Right lobe of liver (tissue), 6 donors: ENCODE results near the gene MEI1. TPM values are rescaled to one million over a fixed set of nuclear protein-coding genes. Genes with fewer than 3 reads are reported as not detected.

Source experiments
- ATAC-seq, 4 donors: fragments of 200-7000 bp; cut with Tn5 transposase; one replicate each; pipeline ENCODE4 v1.9.1; 2020; ENCODE audit warnings: mild to moderate bottlenecking in 4 of 4, moderate library complexity in 4 of 4
- DNase-seq, 3 donors: peaks; one replicate each; pipeline ENCODE4 v3.0.0-alpha.2; 2020
- H3K27ac ChIP-seq, 3 donors: fragments of 200-600 bp; one replicate each; pipeline ENCODE4 v1.8.0; 2022
- H3K27me3 ChIP-seq, 2 donors: fragments of 200-600 bp; one replicate each; pipeline ENCODE4 v1.8.0; 2022
- H3K36me3 ChIP-seq, 4 donors: fragments of 200-600 bp; sonication (generic) in 1 of 4; one replicate each; pipeline versions ENCODE4 v1.5.1 to v1.8.0; 2017 to 2022; ENCODE audit warnings: control low read depth in 1 of 4
- H3K4me1 ChIP-seq, 4 donors: fragments of 200-600 bp; sonication (generic) in 1 of 4; one replicate each; pipeline versions ENCODE4 v1.5.1 to v1.8.0; 2017 to 2022; ENCODE audit warnings: control low read depth in 1 of 4
- H3K4me3 ChIP-seq, 3 donors: fragments of 200-600 bp; one replicate each; pipeline ENCODE4 v1.8.0; 2022
- H3K9me3 ChIP-seq, 4 donors: fragments of 200-600 bp; sonication (generic) in 1 of 4; one replicate each; pipeline versions ENCODE4 v1.5.1 to v1.8.0; 2017 to 2022; ENCODE audit warnings: control low read depth in 1 of 4
- CTCF ChIP-seq, 4 donors: fragments of 200-600 bp in 3 of 4; fragments of 450-650 bp in 1 of 4; IDR thresholded peaks; one replicate each; pipeline versions ENCODE4 v1.5.1 to v1.8.0; 2016 to 2022; ENCODE audit warnings: antibody characterized with exemption in 4 of 4, mild to moderate bottlenecking in 2 of 4
- POLR2A ChIP-seq: fragments of 450-650 bp; IDR thresholded peaks from one replicate; pipeline ENCODE4 v1.6.1; 2017; ENCODE audit warnings: antibody characterized with exemption, mild to moderate bottlenecking
- WGBS: methylation state at CpG from one replicate; pipeline ENCODE4 v1.1.6; 2018; ENCODE audit warnings: low coverage, low lambda C conversion rate; ENCODE audit not compliant: insufficient coverage; ENCODE audit errors: missing lambda C conversion rate; 5-methylcytosine and 5-hydroxymethylcytosine counted together
- intact Hi-C, 2 donors: fragments of 100-400 bp; cut with DNase I; formaldehyde crosslinking; loops; one replicate each; pipeline versions ENCODE4 v1.11.2 to v1.14.1; 2022
- total RNA-seq, 6 experiments: library from RNA; depleted of rRNA in 2 of 6; stranded (reverse); fragments of >200 nt in 2 of 6; fragmentation: NEBNext Ultra II Directional in 3 of 6; extraction: Animal tissue kit (Norgen Biotek cat#: 25700) in 3 of 6; gene quantifications; one replicate each; pipeline versions ENCODE4 v1.1.0 to v1.2.4, GENCODE V29; 2016 to 2023
- donor health status: DM: no; HTN: yes; CAD: no.
- donor health status: DM: no; HTN: no; CAD: no.
- donor health status: DM: no; HTN: no; CAD: no.
- donor health status: DM: no; HTN: yes; CAD: no.
- donor health status: DM: no; HTN: yes; CAD: no.

Gene MEI1
- total RNA-seq, 6 experiments from 2014 or later = 0.37 to 1.0 (median 0.60) TPM

DNA sequence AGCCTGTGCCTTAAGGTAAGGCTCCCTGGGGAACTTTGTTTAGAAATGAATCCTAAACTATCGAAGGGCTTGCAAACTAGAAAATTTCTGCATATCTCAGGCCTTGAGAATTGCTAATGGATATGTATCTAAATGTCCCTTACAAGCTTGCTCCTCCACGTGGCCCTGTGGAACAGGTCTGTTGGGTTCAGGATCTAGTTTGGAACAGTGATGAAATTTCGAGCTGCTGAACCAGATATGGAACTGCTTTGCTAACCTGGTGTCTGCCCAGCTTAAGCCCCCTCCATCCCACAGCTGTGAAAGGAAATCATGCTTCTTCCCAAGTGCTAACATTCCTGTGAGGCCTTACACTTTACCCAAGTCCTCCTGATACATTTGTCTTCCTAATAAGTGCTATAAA is 145.2 kb downstream of the MEI1 start:
- Histone ChIP-seq H3K27me3 (no peaks in the 10 kb centered on the region), H3K9me3 (no peaks in the 10 kb centered on the region), H3K4me1 (peaks cover 0 to 61% (median 25%) of the 10 kb centered on the region in 4 donors), H3K4me3 (no peak overlapping the region), H3K27ac (no peak overlapping the region), H3K36me3 (no peaks in the 10 kb centered on the region)
- intact Hi-C loops = no loop called here
- no peak for DNase-seq
- peak in 3 of 4 donors; percentile 26 to 60 (median 27) for ATAC-seq
- TF ChIP-seq POLR2A (no peak), CTCF (IDR thresholded peaks at IDR 0.05) (no peak)
- 36% methylated on average over 3 of the region's 3 CpGs for WGBS

- no peak for DNase-seq
- H3K27me3 ChIP-seq = no peaks in the 10 kb centered on the region
- intact Hi-C loops = no loop called here
- WGBS = 47% methylated on average over 3 of the region's 4 CpGs
- TF ChIP-seq POLR2A (no peak), CTCF (IDR thresholded peaks at IDR 0.05) (no peak)
- no peak overlapping the region for H3K27ac ChIP-seq
- no peaks in the 10 kb centered on the region for H3K9me3 ChIP-seq
- H3K36me3 ChIP-seq = no peaks in the 10 kb centered on the region
- no peak for ATAC-seq
- peaks cover 0 to 61% (median 24%) of the 10 kb centered on the region in 4 donors for H3K4me1 ChIP-seq
- no peak overlapping the region for H3K4me3 ChIP-seq
Measured at GRCh38 chr22:41845380-41846267, 146.3 kb downstream of the MEI1 start.

GRCh38 chr22:41846268-41846987 is 147.1 kb downstream of the MEI1 start:
- H3K36me3 ChIP-seq = no peaks in the 10 kb centered on the region
- intact Hi-C loops = no loop called here
- H3K27me3 ChIP-seq = no peaks in the 10 kb centered on the region
- no peaks in the 10 kb centered on the region for H3K9me3 ChIP-seq
- 56% methylated on average over 8 of the region's 10 CpGs for WGBS
- TF ChIP-seq POLR2A = no peak
- no peak for TF ChIP-seq CTCF (IDR thresholded peaks at IDR 0.05)
- ATAC-seq (no peak), DNase-seq (no peak)
- no peak overlapping the region for H3K27ac ChIP-seq
- H3K4me3 ChIP-seq = no peak overlapping the region
- peaks cover 0 to 53% (median 21%) of the 10 kb centered on the region in 4 donors for H3K4me1 ChIP-seq

DNA sequence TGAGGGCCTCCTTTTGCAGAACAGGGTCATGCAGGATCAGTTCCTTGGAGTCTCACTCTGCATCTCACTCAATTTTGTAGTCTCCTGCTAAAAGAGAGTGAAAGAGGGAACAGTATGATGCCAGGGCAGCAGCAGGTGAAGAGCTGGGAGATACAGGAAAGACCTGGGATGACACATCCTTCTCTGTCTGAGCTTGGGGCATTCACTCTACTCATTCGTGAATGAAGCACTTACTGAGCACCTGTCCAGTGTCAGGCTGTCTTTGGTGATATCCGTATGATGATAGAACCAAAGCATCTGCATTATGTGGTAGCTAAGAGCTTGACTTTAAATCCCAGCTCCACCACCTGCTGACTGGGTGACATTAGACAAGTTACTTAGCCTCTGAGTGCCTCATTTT is 148.0 kb downstream of the MEI1 start:
- no peak overlapping the region for H3K4me3 ChIP-seq
- H3K36me3 ChIP-seq = no peaks in the 10 kb centered on the region
- intact Hi-C loops = no loop called here
- no peak for TF ChIP-seq CTCF (IDR thresholded peaks at IDR 0.05)
- TF ChIP-seq POLR2A = no peak
- H3K27ac ChIP-seq = no peak overlapping the region
- H3K27me3 ChIP-seq = no peaks in the 10 kb centered on the region
- DNase-seq = no peak
- H3K4me1 ChIP-seq = peaks cover 0 to 44% (median 15%) of the 10 kb centered on the region in 4 donors
- no peaks in the 10 kb centered on the region for H3K9me3 ChIP-seq
- WGBS = 35% methylated on average over 2 of the region's 2 CpGs
- peak in 1 of 4 donors; percentile 8 for ATAC-seq
